A549 (cell line): Measurements from ENCODE around the gene NXPH4. TPM values are rescaled to one million over a fixed set of nuclear protein-coding genes. Genes with fewer than 3 reads are reported as not detected.

Experiments
- ATAC-seq, 2 experiments: fragments of 200-7000 bp in 1 of 2; fragments of >200 bp in 1 of 2; cut with Nextera tagmentation in 1 of 2; cut with Tn5 transposase in 1 of 2; 3 replicates each; pipeline versions ENCODE4 v1.8.0 to v1.9.1; 2018 to 2020; ENCODE audit warnings: mild to moderate bottlenecking in 1 of 2, moderate library complexity in 1 of 2
- CTCF ChIA-PET: fragments of 300-600 bp; sonication (Branson Sonifier 250); formaldehyde crosslinking; extraction: SDS; loops from one replicate; lab custom pipeline; 2021; ENCODE audit warnings: antibody characterized with exemption, inconsistent platforms; lab: Yijun Ruan, JAX
- POLR2A ChIA-PET: fragments of 350-600 bp; formaldehyde crosslinking; extraction: SDS; loops from one replicate; lab custom pipeline; 2021; ENCODE audit warnings: antibody characterized with exemption, inconsistent platforms; lab: Yijun Ruan, JAX
- DNase-seq, 2 experiments: peaks; one replicate each; pipeline versions ENCODE4 v3.0.0 to v3.0.0-alpha.2; 2011 to 2016; ENCODE audit warnings: low read depth in 1 of 2, low spot score in 1 of 2
- FAIRE-seq: peaks from 2 replicates; lab custom pipeline; 2011; peaks lifted over from hg19 to GRCh38; lab: Jason Lieb, UNC
- H3K27ac ChIP-seq, 2 experiments: fragments of >200 bp; sonication (Bioruptor Twin); formaldehyde crosslinking; 3 replicates each; pipeline ENCODE4 v1.5.1; 2016 to 2017
- H3K4me1 ChIP-seq: fragments of >200 bp; sonication (Bioruptor Twin); formaldehyde crosslinking; 3 replicates; pipeline ENCODE4 v1.6.1; 2016
- H3K4me2 ChIP-seq: fragments of >200 bp; sonication (Bioruptor Twin); formaldehyde crosslinking; 3 replicates; pipeline ENCODE4 v1.6.1; 2016
- H3K4me3 ChIP-seq: fragments of >200 bp; sonication (Bioruptor Twin); formaldehyde crosslinking; 3 replicates; pipeline ENCODE4 v1.5.1; 2016
- H3K9me3 ChIP-seq: fragments of >200 bp; sonication (Bioruptor Twin); formaldehyde crosslinking; 3 replicates; pipeline ENCODE4 v1.6.1; 2016
- CBX8 ChIP-seq: fragments of 200-600 bp; sonication (generic); IDR thresholded peaks from 2 replicates; pipeline ENCODE4 v1.6.1; 2016
- CEBPB ChIP-seq, 2 experiments: fragments of >200 bp in 1 of 2; sonication (Bioruptor Twin) in 1 of 2; formaldehyde crosslinking in 1 of 2; IDR thresholded peaks; 2 replicates each; pipeline ENCODE4 v1.6.1; 2012 to 2016
- CHD2 ChIP-seq: fragments of 150-350 bp; IDR thresholded peaks from 2 replicates; pipeline ENCODE4 v1.6.1; 2014; ENCODE audit warnings: low read length; ENCODE audit not compliant: partially characterized antibody
- ESRRA ChIP-seq: fragments of 150-350 bp; IDR thresholded peaks from 2 replicates; pipeline ENCODE4 v1.6.1; 2014; ENCODE audit warnings: mild to moderate bottlenecking, low read length, borderline replicate concordance
- FOSB ChIP-seq: fragments of 250-450 bp; sonication (Bioruptor Pico); IDR thresholded peaks from 2 replicates; pipeline ENCODE4 v1.5.0; 2020; ENCODE audit warnings: mild to moderate bottlenecking, moderate library complexity
- FOSL2 ChIP-seq, 2 experiments: fragments of 450-650 bp in 1 of 2; fragments of >200 bp in 1 of 2; sonication (Bioruptor Twin) in 1 of 2; formaldehyde crosslinking; IDR thresholded peaks; 2 replicates each; pipeline versions ENCODE4 v1.5.0 to v1.6.1; 2016 to 2020; ENCODE audit warnings: mild to moderate bottlenecking in 1 of 2, moderate library complexity in 1 of 2
- FOXS1 ChIP-seq: fragments of 250-450 bp; sonication (Bioruptor Pico); IDR thresholded peaks from 2 replicates; pipeline ENCODE4 v1.5.0; 2020; ENCODE audit warnings: mild to moderate bottlenecking, moderate library complexity
- HEYL ChIP-seq: fragments of 250-450 bp; sonication (Bioruptor Pico); IDR thresholded peaks from 2 replicates; pipeline ENCODE4 v1.8.0; 2021; ENCODE audit warnings: mild to moderate bottlenecking, moderate library complexity
- HOXB5 ChIP-seq: fragments of 250-450 bp; sonication (Bioruptor Pico); IDR thresholded peaks from 2 replicates; pipeline ENCODE4 v1.5.0; 2020; ENCODE audit warnings: mild to moderate bottlenecking, moderate library complexity
- JUNB ChIP-seq: fragments of >200 bp; sonication (Bioruptor Twin); formaldehyde crosslinking; IDR thresholded peaks from 2 replicates; pipeline ENCODE4 v1.6.1; 2016
- MAZ ChIP-seq: fragments of 150-350 bp; IDR thresholded peaks from 2 replicates; pipeline ENCODE4 v1.6.1; 2014; ENCODE audit warnings: antibody characterized with exemption, low read depth, low read length, borderline replicate concordance
- RAD21 ChIP-seq, 2 experiments: fragments of >200 bp in 1 of 2; sonication (Bioruptor Twin) in 1 of 2; formaldehyde crosslinking in 1 of 2; IDR thresholded peaks in 1 of 2; conservative IDR thresholded peaks in 1 of 2; 2 replicates in 1 of 2; 3 replicates in 1 of 2; pipeline ENCODE4 v1.6.1; 2012 to 2018; ENCODE audit warnings: inconsistent platforms in 1 of 2
- RARB ChIP-seq: fragments of 250-450 bp; sonication (Bioruptor Pico); IDR thresholded peaks from 2 replicates; pipeline ENCODE4 v1.8.0; 2021; ENCODE audit warnings: mild to moderate bottlenecking, moderate library complexity
- RNF2 ChIP-seq: fragments of 200-600 bp; sonication (generic); IDR thresholded peaks from 2 replicates; pipeline ENCODE4 v1.6.1; 2016; ENCODE audit warnings: low read depth, mild to moderate bottlenecking, antibody characterized with exemption, moderate library complexity, borderline replicate concordance
- SREBF2 ChIP-seq: fragments of 450-650 bp; IDR thresholded peaks from 2 replicates; pipeline ENCODE4 v1.6.1; 2014; ENCODE audit warnings: mild to moderate bottlenecking, moderate library complexity
- TFCP2L1 ChIP-seq: fragments of 250-450 bp; sonication (Bioruptor Pico); IDR thresholded peaks from 2 replicates; pipeline ENCODE4 v1.5.0; 2021; ENCODE audit warnings: mild to moderate bottlenecking
- ZNF302 ChIP-seq: fragments of 250-450 bp; sonication (Bioruptor Pico); IDR thresholded peaks from 2 replicates; pipeline ENCODE4 v1.9.0; 2021; ENCODE audit warnings: inconsistent platforms, mild to moderate bottlenecking, moderate library complexity
- ZSCAN20 ChIP-seq: fragments of 250-450 bp; sonication (Bioruptor Pico); IDR thresholded peaks from 2 replicates; pipeline ENCODE4 v1.8.0; 2022; ENCODE audit warnings: mild to moderate bottlenecking, moderate library complexity
- WGBS: methylation state at CpG from one replicate; pipeline ENCODE4 v1.1.6; 2017; ENCODE audit errors: missing lambda C conversion rate; 5-methylcytosine and 5-hydroxymethylcytosine counted together
- polyA plus RNA-seq, 4 experiments: library from polyadenylated mRNA; depleted of rRNA in 3 of 4; stranded (reverse); fragments of >200 nt; fragmentation: RNase III in 1 of 4; extraction: RNeasy Plus Mini Kit Qiagen cat#74134 plus additional on column Dnase treatment in 1 of 4; gene quantifications; 2 replicates in 3 of 4; 3 replicates in 1 of 4; pipeline ENCODE4 v1.2.3, GENCODE V29; 2011 to 2017
- TF ChIP-seq, protein P1 (sequence below): fragments of >200 bp; sonication (Bioruptor Twin); formaldehyde crosslinking; IDR thresholded peaks from 3 replicates; pipeline ENCODE4 v1.6.1; 2016

NXPH4 gene
- polyA plus RNA-seq, 2 of the 4 experiments (the other 2 are of a cell fraction) = 0.52 to 3.5 TPM

DNA sequence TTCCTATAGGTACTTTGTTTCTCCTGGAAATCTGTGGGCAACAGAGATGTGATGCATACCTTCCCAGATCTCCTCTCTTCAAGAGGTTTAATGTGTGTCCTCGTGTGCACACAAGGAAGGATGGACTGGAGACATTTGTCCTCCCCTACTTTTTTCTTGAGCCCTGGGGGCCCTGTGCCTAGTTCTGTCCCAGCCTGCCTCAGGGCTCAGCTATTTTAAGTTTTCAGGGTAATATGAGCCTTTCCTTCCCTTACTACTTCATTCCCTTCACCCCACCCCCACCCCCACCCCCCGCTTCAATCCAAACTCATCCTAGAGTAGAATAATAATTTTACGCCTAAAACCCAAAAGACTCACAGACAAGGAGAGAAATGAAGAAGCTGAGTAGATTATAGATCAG, 33.9 kb downstream of the NXPH4 start:
- H3K4me2 ChIP-seq = no peak overlapping the region
- CTCF ChIA-PET = interaction anchor here (0.6 to 12.1 kb wide), 8 partner anchors 10 to 369 kb away, joined by 4 to 131 read pairs (median 9); no protein-coding TSS in a partner anchor
- ATAC-seq (no peak), DNase-seq (no peak), FAIRE-seq (no peak)
- POLR2A ChIA-PET = interaction anchor here (0.6 kb wide), 1 partner anchor 187 kb away, joined by 3 read pairs; no protein-coding TSS in a partner anchor
- WGBS = 90% methylated on average over 3 of the region's 3 CpGs
- TF ChIP-seq TFCP2L1 (CRISPR knock-in tag) = no peak
- no peak for TF ChIP-seq ESRRA
- TF ChIP-seq, protein P1, sequence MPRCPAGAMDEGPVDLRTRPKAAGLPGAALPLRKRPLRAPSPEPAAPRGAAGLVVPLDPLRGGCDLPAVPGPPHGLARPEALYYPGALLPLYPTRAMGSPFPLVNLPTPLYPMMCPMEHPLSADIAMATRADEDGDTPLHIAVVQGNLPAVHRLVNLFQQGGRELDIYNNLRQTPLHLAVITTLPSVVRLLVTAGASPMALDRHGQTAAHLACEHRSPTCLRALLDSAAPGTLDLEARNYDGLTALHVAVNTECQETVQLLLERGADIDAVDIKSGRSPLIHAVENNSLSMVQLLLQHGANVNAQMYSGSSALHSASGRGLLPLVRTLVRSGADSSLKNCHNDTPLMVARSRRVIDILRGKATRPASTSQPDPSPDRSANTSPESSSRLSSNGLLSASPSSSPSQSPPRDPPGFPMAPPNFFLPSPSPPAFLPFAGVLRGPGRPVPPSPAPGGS = no peak
- no peak for TF ChIP-seq RNF2
- TF ChIP-seq MAZ = no peak
- TF ChIP-seq CBX8 = no peak
- TF ChIP-seq SREBF2 = no peak
- TF ChIP-seq HEYL (CRISPR knock-in tag) = no peak
- TF ChIP-seq RARB (CRISPR knock-in tag) = no peak
- no peak overlapping the region for H3K27ac ChIP-seq
- no peaks in the 10 kb centered on the region; the same call in 2 of the 3 replicates for H3K4me1 ChIP-seq
- no peaks in the 10 kb centered on the region for H3K9me3 ChIP-seq
- H3K4me3 ChIP-seq = no peak overlapping the region

DNA sequence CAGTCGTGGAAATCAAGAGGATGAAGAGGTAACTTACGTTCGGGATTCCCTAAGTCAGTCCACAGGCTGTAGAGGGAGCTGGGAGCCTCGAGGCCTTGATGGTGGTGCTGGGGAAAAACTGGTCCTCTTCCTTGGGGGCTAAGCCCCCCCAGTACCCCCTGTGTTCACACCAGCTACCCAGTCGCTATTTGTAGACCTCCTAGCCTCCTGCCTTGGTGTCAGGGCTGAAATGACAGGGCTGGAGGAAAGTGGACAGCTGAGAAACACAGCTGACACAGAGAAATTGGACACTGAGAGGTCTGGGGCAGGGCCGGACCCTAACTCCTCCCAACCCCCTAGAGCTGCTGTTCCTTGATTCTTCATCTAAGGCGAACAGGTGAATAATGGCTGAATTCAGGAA, 34.4 kb downstream of the NXPH4 start, which contains the start of gene STAC3:
Gene STAC3 (minus strand): TSS at position 232 of the 400 bp plus-strand sequence. CDS start 1,551 bp downstream, outside the sequence.
- no peak for DNase-seq
- no peak within 1 kb of the TSS for H3K4me3 ChIP-seq
- no peaks in the 10 kb centered on the region for H3K9me3 ChIP-seq
- ChIA-PET POLR2A (no interaction called here), CTCF (interaction anchor here (0.6 to 12.1 kb wide), 7 partner anchors 11 to 369 kb away, joined by 4 to 131 read pairs (median 23); no protein-coding TSS in a partner anchor)
- 77% methylated on average over 7 of the region's 7 CpGs for WGBS
- no peaks in the 10 kb centered on the region for H3K4me1 ChIP-seq
- no peak within 1 kb of the TSS for H3K27ac ChIP-seq
- TF ChIP-seq JUNB (no peak), CEBPB (IDR thresholded peaks at IDR 0.05) (no peak), MAZ (no peak)
- no peak within 1 kb of the TSS for H3K4me2 ChIP-seq
- no peak for ATAC-seq
- no peak for FAIRE-seq

DNA sequence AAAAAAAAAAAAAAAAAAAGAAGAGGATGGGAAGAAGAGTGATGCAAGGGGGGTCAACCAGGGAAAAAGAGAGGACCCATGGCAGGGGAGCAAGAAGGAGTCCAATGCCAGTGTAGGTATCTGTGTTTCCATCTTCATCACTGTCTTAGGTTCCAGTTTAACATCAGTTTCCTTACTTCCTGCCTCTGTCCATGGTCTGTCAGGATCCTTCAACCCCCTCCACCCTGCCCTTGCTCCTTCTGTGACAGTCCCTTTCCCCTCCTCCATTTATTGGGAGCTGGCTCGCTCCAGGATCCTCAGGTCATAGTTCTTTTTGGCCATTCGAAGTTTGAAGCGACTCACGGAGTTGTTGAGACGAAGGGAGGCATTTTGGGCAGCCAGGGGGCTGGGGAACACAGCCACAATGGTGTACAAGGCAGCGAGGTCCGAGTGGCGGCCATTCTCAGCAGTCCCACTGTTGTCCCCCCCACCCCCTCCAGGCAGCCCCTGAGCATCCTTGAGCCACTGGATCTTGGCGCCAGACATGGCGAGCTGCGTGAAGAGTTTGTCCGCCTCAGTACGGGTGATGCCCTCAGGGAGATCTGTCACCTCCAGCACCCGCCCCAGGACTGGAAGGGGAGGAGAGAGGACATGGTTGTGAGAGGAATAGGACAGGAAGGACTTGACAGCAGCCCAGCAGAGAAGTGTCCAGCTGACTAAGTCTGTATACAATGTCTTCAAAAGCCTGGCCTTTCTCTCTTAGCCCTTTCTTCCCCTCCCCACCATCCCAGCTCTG, 38.1 kb downstream of the NXPH4 start:
- H3K4me2 ChIP-seq = no peak overlapping the region
- WGBS = 90% methylated on average over 14 of the region's 14 CpGs
- POLR2A ChIA-PET = no interaction called here
- H3K4me1 ChIP-seq = no peaks in the 10 kb centered on the region
- no peak overlapping the region for H3K4me3 ChIP-seq
- no peaks in the 10 kb centered on the region for H3K9me3 ChIP-seq
- TF ChIP-seq FOSL2 (IDR thresholded peaks at IDR 0.05) (no peak), FOSL2 (CRISPR knock-in tag; IDR thresholded peaks at IDR 0.05) (no peak)
- TF ChIP-seq, protein P1 = no peak
- CTCF ChIA-PET = interaction anchor here (0.6 to 2.1 kb wide), 11 partner anchors 9 to 208 kb away, joined by 3 to 15 read pairs (median 3); no protein-coding TSS in a partner anchor
- ATAC-seq = no peak; a peak in 1 of 6 replicates
- no peak for FAIRE-seq
- no peak for DNase-seq
- H3K27ac ChIP-seq = no peak overlapping the region

DNA sequence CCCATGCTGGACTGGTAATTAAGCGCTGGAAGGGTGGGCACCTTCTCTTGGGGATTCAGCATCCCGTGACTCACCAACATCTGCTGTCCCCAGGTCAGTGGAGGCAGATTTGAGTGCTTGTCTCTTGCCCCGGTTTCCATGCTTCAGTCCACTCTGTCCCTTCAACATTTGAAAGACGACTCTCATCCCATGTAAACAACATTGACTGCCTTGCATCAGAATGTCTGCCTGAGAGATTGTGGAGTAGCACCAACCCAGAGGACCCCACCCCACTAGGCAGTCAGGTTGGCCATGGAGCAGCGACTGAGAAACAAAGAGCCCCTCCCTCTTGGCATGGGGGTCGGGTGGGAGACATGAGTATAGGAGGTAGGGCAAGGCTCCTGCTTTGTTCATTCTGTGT, 39.3 kb downstream of the NXPH4 start:
- FAIRE-seq = no peak
- no peak for DNase-seq
- TF ChIP-seq CHD2 (no peak), HOXB5 (CRISPR knock-in tag) (no peak), RAD21 (conservative IDR thresholded peaks at IDR 0.05 in 1 of 2, IDR thresholded peaks at IDR 0.05 in 1 of 2) (no peak), ESRRA (no peak), ZSCAN20 (no peak), FOSB (CRISPR knock-in tag) (no peak), ZNF302 (CRISPR knock-in tag) (no peak), CEBPB (IDR thresholded peaks at IDR 0.05) (no peak), FOXS1 (CRISPR knock-in tag) (no peak)
- TF ChIP-seq, protein P1 = no peak
- CTCF ChIA-PET = interaction anchor here (0.7 to 2.2 kb wide), 6 partner anchors 8 to 207 kb away, joined by 3 to 13 read pairs (median 5); no protein-coding TSS in a partner anchor
- Histone ChIP-seq H3K4me3 (no peak overlapping the region), H3K4me1 (no peaks in the 10 kb centered on the region), H3K9me3 (no peaks in the 10 kb centered on the region), H3K4me2 (no peak overlapping the region), H3K27ac (no peak overlapping the region)
- no peak for ATAC-seq
- POLR2A ChIA-PET = no interaction called here
- WGBS = 87% methylated on average over 6 of the region's 6 CpGs
